Raji (cell line): ENCODE measurements around the gene FBXO2.

Experiments used
- POLR2A ChIP-seq: IDR thresholded peaks from 2 replicates; pipeline ENCODE4 v1.6.1; 2011; ENCODE audit warnings: low read depth, low read length, control low read depth; ENCODE audit not compliant: insufficient read depth

The FBXO2 gene

DNA sequence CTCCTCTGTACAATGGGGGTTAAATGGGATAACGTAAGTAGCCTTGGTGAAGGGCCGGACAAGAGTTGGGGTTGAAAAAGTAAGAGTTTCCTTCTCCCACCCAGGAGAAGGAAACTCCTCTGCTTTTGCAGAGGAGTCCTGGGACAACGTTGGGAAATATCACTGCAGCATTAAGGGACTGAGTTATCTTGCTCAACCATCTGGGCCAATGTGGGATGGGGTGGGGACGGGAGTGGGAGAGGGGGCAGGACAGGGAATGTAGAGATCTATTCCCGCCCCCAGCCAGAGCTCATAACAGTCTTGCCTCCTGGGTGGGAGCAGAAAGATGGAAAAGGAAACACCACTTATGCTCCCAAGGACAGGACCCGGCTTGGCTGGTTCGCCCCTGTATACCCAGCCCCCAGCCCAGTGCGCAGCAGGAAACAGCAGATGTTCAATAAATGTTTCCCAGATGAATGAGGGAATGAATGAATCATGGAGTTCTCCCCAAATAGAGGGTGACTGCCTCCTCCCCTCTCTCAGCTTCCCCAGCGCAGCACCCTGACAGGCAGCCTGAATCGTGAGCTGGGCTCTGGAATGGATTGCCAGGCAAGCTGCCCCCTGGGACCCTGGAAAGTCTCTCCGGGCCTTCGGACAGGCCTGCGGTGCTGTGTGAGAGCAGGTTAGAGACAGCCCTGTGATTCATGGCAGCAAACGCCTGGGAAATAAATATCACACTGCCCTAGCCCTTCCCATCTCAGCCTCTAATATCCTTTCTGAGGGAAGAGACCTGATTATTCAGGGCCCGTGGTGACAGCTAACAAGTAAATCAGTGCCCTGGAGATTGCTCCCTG, 24.8 kb downstream of the FBXO2 start:
- TF ChIP-seq POLR2A: no peak

DNA sequence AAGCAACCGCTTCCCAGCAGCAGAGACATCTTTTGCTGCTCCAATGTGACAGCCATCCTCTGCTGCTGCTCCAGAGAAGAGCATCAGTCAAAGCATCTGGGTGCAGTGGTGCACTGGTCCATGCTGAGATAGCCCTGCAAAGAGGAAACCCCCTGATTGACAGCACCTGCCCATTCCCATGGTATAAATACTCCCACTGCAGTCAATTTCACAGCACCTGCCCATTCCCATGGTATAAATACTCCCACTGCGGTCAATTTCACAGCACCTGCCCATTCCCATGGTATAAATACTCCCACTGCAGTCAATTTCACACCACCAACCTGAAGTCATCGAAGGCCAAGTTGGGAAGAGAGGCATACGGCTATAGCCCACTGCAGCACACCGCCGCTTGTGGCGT, 25.5 kb downstream of the FBXO2 start:
- TF ChIP-seq POLR2A: no peak

DNA sequence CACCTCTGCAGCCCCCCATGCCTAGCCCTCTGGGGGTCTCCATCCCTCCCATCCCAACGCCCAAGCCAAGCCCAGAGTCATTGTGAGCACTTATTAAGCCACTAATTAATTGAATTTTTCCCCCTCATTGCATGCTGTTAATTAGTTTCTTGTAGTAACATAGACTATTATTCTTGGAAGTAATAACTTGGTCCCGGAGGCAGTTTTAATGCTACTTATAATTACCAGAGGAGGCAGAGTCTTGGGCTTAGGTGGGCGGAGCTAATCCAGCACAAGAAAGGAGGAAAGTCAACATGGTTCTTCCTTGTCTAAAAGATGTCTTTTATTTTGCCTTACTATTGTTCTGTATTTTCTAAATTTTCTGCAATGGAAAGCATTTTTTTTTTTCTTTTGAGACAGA, 27.7 kb downstream of the FBXO2 start:
- no peak for TF ChIP-seq POLR2A

DNA sequence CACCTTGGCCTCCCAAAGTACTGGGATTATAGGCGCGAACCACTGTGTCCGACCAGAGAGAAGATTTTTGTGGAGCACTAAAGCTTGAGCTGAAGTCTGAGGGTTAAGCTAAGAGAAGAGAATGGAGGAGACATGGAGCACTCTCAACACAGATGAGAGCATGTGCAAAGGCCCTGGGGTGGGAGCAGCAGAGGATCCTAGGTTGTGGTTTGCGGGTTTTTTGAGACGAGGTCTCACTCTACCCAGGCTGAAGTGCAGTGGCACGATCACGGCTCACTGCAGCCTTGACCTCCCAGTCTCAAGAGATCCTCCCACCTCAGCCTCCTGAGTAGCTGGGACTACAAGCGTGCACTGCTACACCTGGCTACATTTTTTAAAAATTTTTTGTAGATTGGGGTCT, 30.5 kb downstream of the FBXO2 start:
- TF ChIP-seq POLR2A: no peak

DNA sequence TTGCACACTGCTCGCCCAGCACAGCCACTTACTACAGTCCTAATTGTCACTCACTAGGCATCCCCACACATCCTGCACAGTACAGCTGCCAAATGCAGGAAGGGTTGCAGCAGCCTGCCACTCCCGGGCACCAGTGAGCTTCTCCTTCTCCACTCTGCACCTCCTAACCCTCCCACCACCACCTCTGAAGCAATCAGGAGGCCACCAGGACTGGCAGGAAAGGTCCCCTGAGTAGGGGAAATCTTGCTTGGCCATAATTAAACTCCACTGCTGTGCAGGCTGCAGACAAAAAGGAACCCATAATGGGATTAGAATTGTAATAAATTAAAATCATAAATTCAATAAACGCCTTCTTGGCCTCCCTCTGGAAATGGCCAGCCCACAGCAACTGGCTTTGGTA, 31.8 kb downstream of the FBXO2 start:
- TF ChIP-seq POLR2A: no peak

DNA sequence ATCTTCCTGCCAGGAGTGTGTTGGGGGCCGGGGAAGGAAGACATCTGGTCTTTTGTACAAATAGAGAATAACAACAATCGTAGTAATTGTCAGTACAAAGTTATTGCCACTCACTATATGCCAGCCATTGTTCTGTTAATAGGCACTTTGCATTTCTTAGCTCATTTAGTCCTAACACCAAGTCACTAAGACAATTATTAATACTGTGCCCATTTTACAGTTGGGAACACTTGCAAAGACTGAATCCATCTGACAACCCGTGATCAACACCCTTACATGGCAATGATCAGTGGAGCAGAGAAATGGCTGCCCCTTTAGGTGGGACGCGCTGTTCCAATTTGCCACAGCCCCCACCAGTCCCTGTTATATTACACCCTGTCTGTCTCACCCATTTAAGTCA, 33.3 kb downstream of the FBXO2 start:
- TF ChIP-seq POLR2A: no peak

DNA sequence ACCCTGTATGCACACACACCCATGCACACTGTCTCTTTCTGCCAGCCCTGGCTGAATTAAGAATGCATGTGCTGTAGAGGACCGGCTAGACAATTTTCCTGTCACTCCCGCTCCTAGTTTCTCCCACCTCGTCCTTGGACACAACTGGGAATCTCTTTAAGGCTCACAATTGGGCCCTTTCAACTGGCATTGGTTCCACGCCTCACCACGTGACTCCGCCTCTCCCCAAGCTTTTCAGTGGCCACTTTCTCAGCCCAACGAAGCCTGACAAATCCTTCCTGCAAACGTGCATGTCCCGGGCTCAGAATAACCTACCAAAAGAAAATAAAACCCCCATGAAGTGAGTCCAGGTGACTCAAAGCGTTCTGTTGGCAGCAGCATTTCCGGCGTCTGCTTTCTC, 33.8 kb downstream of the FBXO2 start:
- no peak for TF ChIP-seq POLR2A

DNA sequence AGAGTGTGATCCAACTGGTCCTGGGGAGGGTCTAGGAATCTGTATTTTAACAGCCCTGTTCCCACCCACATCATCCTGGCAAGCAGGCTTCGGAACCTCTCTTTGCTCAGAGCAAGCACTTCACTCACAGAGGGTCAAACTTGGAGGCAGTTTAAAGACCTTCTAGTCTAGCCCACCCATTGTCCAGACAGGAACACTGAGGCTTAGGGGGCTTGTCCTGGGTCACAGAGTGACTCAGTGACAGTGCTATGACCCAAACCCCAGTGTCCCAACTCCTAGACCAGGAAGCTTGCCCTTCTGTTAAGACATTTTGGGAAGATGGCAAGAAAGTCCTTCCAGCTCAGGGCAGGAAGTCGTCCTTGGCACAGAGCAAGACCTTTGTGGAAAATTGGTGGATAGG, 36.5 kb downstream of the FBXO2 start:
- no peak for TF ChIP-seq POLR2A

DNA sequence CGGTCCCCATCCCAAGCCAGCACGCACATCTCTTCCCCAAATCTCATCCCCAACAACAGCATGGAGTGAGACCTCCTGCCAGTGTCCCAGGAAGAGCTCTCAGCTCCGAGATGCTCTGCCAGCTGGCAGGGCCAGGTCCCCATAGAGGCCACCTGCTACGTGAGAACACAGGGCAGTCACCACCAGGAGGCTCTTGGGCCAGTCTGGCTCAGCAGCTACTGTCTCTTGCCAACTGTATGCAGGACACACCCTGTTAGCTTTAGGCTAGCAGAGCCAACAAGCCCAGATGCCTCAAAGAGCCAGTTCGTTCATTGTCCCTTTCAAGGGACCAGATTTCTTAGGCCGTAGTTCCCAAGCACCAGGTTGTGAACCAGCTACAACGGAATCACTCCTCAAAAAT, 36.9 kb downstream of the FBXO2 start:
- TF ChIP-seq POLR2A: no peak

DNA sequence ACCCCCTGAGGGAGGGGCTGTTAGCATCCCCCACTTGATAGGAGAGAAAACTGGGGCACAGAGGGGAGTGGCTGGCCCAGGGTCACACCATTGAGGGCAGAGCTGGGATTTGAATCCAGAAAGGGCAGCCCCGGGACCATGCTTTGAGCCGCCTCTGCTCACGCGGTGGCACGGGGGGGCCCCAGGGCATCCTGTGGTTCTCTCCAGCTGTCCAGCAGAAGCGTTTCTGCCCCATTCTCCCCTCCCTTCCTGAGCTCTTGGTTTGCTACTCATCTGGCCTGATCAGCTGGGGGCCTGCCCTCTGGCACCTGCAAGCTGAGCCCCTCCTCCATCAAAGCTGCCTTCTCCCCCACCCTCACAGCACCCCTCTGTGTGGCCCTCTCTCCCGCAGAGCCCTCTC, 37.5 kb downstream of the FBXO2 start:
- TF ChIP-seq POLR2A: no peak

DNA sequence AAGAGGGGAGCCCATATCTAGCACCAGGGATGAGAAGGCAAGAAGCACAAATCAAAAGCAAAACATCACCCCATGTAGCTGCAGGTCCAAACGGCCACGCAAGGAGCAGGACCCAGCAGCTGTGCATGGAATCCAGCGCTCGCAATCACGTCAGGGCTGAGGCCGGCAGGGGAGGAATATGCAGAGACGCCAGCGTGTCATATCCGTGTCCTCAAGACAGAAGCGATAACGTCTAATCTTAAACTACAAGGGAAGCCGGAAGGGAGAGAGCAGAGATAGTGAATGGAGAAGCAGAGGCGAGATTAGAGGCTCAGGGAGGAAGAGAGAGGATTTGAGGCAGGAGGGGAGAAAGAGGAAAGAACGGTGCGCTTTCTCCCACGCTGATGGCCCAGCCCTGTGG, 39.1 kb downstream of the FBXO2 start:
- TF ChIP-seq POLR2A: no peak

DNA sequence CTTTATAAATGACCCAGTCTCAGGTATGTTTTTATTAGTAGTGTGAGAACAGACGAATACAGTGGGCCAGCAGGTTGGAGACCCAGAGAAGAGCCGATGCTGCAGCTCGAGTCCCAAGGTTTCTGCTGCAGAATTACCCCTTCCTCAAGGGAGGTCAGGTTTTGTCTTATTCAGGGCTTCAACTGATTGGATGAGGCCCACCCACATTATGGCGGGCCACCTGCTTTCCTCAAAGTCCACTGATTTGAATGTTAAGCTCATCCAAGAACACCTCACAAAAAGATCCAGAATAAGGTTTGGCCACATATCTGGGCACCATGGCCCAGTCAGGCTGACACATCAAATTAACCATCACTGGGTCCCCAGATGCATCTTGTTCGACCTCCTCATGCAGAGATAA, 40.9 kb downstream of the FBXO2 start:
- no peak for TF ChIP-seq POLR2A

DNA sequence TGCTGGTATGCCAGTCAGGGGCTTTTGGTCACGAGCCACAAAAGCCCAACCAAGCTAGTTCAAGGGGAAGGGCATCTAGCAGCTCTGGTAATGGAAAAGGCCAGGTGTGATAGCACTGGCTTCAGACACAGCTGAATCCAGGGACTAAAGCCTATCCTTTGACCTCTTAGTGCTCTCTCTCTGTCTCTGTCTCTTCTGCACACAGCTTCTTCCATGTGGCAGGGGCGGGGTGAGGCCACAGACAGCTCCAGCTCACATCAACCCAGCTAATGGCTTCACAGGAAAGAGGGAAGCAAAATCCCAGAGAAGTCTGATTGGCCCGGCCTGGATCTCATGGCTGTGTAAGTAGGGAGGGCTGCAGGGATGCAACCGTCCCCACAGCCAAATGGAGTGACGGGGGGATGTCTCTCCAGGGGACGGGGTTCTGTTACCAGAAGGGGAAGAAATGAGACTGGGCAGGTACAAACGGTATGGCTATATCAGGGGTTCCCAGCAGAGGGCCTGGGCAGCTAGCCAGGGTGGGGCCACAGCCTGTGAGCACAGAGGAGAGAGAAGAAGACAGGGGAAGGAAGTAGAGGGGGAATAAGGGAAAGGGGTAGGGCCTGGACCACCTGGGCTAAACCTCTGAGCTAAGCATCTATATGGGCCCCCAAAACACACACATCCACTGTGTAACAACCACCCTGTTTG, 42.4 kb downstream of the FBXO2 start:
- TF ChIP-seq POLR2A: no peak

DNA sequence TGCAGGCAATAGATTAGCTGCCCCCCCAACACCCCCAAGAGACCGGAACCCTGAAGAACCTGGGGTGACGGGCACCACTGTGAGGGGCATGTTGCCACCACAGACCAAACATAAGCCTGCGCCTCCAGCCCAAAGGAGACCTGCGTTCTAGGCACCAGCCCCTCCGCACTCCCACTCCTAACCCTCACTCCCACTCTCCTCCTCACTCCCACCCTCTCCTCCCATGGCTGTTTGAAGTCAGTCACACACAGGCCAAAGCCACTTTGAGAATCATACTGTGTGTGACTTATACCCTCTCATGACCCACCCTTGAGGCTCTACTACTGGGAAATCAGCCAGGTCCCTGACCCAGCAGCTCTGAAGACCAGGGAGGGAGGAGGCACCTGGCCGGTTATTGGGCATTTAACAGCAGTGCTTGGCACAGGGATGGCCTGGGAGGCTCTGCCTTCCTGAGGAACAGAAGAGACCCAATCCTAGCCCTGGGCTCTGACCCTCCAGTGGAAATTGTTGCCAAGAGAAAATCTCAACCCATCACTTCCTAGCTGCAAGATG, 43.5 kb downstream of the FBXO2 start:
- no peak for TF ChIP-seq POLR2A

DNA sequence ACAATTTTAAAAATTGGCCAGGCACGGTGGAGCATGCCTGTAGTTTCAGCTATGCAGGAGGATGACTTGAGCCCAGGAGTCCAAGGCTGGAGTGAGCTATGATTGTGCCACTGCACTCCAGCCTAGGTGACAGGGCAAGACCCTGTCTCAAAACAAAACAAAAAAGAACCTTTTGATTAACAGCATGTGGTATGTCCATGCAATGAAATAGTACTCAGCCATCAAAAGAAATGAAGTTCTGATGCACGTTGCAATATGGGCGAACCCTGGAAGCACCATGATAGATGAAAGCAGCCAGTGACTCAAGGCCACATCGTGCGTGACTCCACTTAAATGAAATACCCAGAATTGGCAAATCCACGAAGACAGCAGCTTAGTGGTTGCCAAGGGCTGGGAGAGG, 47.5 kb downstream of the FBXO2 start:
- no peak for TF ChIP-seq POLR2A

DNA sequence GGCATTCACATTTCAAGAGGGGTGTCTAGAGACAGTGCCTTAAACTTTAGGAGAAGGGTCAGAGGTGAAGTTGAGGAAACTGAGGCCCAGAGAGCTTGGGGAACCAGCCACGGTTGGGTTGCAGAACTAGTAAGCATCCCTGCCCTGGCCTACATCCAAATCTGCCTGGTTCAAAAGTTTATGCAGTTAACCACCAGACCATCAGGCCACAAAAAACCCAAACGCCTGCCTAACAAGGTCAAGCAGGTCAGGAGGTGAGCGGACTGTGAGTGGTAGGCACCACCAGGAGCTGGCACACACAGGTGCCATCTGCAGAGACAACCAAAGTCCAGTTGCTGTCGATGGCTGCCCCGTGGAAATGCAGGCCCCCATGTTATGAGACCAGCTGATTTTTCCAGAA, 51.2 kb downstream of the FBXO2 start:
- no peak for TF ChIP-seq POLR2A

DNA sequence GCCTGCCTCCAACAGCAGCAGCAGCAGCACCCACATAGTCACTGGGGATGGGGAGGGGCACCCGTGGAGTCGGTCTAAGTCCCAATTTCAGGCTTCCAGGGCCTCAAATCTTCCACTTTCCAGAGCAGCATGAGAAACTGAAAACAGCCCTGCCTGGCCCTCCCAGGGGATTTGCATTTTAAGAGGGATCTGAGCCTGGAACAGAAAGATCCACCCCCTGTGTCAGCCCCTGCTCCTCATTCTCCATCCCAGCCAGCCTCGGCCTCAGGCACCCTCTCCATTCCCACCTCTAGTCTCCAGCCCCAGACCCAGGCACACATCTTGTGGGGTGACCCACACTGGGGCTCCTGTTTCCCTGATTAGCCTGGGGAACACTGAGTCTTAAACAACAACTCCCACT, 51.8 kb downstream of the FBXO2 start:
- no peak for TF ChIP-seq POLR2A

DNA sequence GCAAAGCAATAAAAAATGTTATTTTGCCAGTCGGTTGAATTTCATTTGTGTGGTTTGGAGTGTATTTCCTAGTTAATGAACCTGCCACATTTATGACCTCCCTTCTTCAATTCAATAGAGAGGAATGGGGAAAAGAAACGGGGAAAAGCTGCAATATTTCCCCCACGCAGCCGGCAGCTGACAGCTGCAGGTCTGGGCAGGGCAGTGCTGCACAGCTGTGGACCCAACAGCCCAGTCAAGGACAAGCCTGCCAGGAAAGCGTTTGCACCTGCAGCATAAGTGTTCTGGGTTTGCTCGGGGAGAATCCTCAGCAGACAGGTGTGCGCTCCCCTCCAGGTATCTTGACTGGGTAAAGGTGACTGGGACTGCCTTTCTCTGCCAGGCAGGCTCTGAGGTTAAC, 53.4 kb downstream of the FBXO2 start:
- TF ChIP-seq POLR2A: no peak
